Hepatic stellate cell (primary cell): ENCODE results near the gene ST8SIA3.

ENCODE experiments used
- DNase-seq: peaks from one replicate; pipeline ENCODE4 v3.0.0; 2011; ENCODE audit warnings: low spot score

ST8SIA3 gene, protein sequence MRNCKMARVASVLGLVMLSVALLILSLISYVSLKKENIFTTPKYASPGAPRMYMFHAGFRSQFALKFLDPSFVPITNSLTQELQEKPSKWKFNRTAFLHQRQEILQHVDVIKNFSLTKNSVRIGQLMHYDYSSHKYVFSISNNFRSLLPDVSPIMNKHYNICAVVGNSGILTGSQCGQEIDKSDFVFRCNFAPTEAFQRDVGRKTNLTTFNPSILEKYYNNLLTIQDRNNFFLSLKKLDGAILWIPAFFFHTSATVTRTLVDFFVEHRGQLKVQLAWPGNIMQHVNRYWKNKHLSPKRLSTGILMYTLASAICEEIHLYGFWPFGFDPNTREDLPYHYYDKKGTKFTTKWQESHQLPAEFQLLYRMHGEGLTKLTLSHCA

GRCh38 chr18:57352271-57352701 is at the start of gene ST8SIA3:
ST8SIA3 (plus strand) TSS chr18:57352557; CDS start chr18:57352847, 290 bp downstream.
- no peak for DNase-seq

DNA sequence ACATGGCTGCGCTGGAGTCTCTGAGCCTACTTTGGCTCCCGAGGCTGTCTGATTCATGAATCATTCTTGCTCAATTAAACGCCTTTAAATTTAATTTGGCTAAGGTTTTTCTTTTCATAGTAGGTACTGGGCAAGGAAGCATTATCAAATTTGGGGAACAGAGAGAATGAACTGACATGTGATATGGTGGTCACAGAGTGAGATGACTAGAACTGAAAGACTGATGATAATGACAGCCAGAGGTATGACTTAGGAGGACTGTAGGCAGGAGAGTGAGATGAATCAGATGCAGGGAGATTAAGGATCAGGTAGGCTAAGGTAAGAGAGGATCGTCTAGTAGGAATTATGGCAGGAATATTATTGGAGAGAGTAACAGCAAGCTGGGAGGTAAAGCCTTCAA is 40.9 kb upstream of the ST8SIA3 start:
- DNase-seq = no peak

GRCh38 chr18:57312346-57313144 is 39.8 kb upstream of the ST8SIA3 start:
- no peak for DNase-seq

GRCh38 chr18:57320603-57321002 is 31.8 kb upstream of the ST8SIA3 start:
- DNase-seq = no peak

GRCh38 chr18:57325491-57326166 is 26.7 kb upstream of the ST8SIA3 start:
- no peak for DNase-seq

DNA sequence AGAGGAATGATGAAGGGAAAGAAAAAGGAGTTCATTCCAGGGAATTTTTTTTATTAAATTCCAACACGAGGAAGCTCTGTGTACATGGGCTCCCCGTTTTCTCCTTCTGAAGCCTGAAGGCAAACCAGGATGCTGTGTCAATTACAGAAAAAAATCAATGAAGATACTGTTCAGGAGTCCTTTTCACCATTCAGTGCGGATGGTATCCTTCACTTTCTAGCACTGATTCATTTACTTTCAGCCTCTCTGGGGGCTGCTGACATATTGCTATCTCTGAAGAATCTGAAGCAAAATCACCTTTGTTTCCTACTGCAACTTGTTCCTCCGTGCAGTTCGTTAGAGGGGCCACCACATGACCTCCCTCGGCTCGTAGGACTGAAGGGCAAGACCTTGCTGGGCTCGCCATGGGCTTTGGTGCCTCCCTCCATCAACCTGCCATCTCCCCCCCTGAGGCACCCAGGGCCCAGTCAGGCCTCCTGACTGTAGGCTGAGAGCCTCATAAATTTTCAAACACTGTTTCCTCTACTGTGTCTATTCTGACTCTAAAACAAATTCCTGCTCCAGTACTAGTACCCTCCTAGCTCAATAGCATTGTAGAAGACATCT is 25.5 kb upstream of the ST8SIA3 start:
- DNase-seq = no peak

DNA sequence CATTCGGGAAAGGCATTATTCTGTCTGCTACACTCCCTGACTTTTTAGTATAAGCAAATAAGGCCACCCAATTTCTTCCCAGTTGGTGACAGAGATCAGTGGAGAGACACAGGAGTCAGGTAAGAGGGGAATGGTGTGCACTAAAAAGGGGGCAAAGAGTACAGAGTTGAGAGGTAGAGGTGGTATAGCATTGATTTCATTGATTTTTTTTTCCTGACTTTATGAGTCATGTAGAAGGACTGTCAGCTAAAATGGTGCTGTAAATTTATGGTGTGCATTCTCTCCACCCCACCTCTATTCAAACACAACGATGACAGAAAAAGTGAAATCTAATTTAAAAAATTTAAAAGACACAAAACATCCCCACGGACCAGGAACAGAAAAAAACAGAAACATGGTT is 23.7 kb upstream of the ST8SIA3 start:
- DNase-seq = no peak

DNA sequence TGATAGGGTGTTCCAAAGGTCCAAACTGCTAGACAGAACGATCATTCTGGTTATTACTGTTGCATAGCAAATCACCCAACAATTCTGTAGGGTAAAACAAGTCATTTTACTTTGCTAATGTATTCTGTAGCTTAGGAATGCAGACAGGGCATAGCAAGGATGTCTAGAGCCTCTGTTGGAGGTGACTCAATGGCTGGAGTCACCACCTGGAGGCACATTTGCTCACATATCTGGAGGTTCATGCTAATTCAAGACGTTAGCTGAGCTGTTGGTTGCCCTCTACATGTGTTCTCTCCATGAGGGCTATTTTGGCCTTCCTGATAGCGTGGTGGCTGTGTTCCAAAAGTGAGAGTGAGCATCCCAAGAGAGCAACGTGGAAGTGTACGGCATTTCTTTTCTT is 22.5 kb upstream of the ST8SIA3 start:
- no peak for DNase-seq

GRCh38 chr18:57331718-57332117 is 20.6 kb upstream of the ST8SIA3 start:
- no peak for DNase-seq

GRCh38 chr18:57333940-57334339 is 18.4 kb upstream of the ST8SIA3 start:
- DNase-seq = no peak

- no peak for DNase-seq
Measured at GRCh38 chr18:57334383-57334782, 18.0 kb upstream of the ST8SIA3 start.

- DNase-seq = no peak
Measured at GRCh38 chr18:57336343-57336742, 16.0 kb upstream of the ST8SIA3 start.

- no peak for DNase-seq
Measured at GRCh38 chr18:57337890-57338289, 14.5 kb upstream of the ST8SIA3 start.

DNA sequence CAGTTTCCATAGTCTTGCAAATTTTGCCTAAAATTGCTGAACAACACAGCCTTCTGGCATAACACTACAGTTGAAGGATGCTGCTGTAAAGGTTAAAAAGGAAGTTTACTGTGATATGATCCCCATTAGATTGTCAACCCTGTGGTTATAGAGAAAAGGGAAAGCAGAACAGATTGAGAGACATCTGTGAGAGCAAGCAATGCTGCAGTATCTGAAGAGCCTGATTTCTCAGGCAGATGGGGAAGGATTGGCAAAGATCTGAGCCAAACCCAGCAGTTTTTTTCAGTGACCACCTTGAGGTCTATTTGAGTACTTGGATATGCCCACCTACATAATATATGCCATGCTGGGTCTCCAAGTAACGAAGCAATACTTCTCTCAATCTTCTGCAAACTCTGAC is 8.5 kb upstream of the ST8SIA3 start:
- no peak for DNase-seq

GRCh38 chr18:57346876-57347275 is 5.5 kb upstream of the ST8SIA3 start:
- DNase-seq = no peak

- no peak for DNase-seq
Measured at GRCh38 chr18:57347784-57348183, 4.6 kb upstream of the ST8SIA3 start.

GRCh38 chr18:57352761-57353136 is 392 bp downstream of the ST8SIA3 start:
- DNase-seq = no peak

GRCh38 chr18:57353137-57353939 is 981 bp downstream of the ST8SIA3 start:
- DNase-seq = no peak

DNA sequence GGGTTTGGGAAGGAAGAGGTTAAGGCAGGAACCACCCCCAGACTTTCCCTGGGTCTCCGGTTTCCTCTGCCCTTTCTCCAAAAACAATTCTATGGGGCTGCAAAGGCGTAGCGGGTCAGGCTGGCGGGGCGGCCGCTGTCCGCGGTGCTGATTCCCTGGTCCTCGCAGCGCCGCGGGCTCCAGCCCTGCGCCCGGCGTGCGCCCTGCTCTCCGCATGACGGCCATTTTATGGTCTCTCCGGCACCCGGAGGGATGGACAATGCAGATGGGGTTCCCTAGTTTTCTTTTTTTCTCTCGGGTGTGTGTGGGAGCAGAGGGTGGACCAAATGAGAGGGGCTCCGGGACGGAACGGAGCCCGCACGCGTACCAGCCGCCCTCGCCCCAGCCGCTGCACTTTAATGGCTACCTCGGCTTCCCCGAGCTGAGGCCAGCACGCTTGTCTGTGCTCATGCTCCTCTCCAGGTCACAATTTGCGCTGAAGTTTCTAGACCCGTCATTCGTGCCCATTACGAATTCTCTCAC is 1.6 kb downstream of the ST8SIA3 start:
- peak; percentile 64 for DNase-seq

GRCh38 chr18:57359433-57359832 is 7.1 kb downstream of the ST8SIA3 start:
- no peak for DNase-seq

DNA sequence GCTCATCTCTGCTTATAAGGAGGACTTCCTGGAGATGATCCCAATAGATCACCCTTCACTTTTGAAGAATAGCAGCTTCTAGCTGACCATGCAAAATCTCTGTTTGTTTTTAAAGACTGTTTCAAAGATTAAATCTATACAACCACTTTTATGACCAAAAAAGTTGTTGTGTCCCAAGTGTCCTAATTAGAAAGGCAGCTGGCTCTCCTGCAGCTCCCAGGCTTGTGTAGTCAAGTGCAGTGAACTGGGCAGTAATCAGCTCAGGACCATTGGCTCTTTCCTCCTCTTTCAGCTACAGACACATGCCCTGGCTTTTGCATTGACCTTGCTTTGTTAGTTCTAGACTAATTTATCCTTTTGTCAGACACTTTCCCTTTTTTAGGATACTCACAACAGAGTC is 10.4 kb downstream of the ST8SIA3 start:
- DNase-seq = no peak
